HG03571 (cell line): Measurements from ENCODE around the gene SMARCB1.

ENCODE experiments used
- ATAC-seq: cut with Tn5 transposase; IDR thresholded peaks from one replicate; pipeline ENCODE4 v1.9.1; 2021; ENCODE audit not compliant: unreplicated experiment

Gene SMARCB1

DNA sequence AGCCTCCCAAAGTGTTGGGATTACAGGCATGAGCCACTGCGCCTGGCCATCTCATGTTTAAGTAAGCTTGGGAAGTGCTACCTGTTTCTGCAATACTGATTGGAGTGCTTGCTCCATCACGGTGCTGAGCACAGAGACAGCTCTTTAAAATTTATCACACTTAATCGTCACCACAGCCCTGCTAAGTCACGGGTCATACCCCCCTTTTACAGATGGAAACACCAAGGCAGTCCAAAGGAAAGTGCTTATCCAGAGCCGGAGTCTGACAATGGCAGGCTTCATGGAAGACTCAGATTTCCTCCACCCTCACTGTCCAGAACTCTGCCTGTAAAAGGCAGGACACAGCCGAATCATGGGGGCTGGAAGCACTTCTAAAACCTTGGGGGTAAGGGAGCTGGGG lies 26.7 kb upstream of the SMARCB1 start:
- ATAC-seq = no peak

GRCh38 chr22:23762842-23763578 lies 23.8 kb upstream of the SMARCB1 start, which contains the start of gene C22orf15:
C22orf15 (plus strand) TSS chr22:23762990; CDS start chr22:23763307, 317 bp downstream.
- ATAC-seq = no peak

DNA sequence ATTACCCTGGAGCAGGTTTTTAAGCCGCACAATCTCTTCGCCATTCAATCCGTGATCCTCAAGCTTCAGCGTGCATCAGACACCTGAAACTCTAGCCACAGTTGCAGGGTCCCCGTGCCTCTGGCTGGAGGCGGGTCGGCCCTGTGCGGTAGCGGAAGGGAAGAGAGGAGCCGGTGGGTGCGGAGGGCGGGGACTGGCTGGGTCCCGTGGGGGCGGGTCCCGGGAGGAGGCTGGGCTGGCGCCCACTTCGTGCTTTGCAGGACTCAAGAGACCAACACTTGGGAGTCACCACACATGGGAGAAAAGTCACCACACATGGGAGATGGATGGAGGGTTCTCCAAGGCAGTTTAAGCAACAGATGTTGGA lies 23.2 kb upstream of the SMARCB1 start:
- no peak for ATAC-seq

DNA sequence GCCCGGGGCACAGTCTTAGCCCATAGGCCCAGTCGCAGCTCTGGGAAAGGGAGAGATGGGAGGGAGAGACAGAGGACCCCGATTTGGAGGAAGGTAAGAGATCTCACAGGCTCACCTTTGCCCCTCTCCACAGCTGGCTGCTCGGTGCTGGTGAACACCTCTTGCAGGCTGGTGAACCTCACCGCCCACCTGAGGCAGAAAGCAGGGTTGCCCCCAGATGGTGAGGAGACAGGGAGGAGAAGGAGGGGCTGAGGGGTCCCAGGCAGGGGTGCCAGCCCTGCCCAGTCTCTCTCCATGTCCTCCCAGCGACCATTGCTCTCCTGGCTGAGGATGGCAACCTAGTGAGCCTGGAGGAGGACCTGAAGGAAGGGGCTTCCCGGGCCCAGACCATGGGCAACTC lies 22.8 kb upstream of the SMARCB1 start:
- no peak for ATAC-seq

- ATAC-seq = no peak
Measured at GRCh38 chr22:23764899-23765881, 21.6 kb upstream of the SMARCB1 start.

- ATAC-seq = no peak
Measured at GRCh38 chr22:23767303-23767672, 19.5 kb upstream of the SMARCB1 start.

GRCh38 chr22:23767673-23768548 lies 18.9 kb upstream of the SMARCB1 start, which contains the start of gene CHCHD10:
CHCHD10 (minus strand) TSS chr22:23767972; CDS start chr22:23767874, 98 bp downstream.
- no peak for ATAC-seq

- no peak for ATAC-seq
Measured at GRCh38 chr22:23769321-23769965, 17.3 kb upstream of the SMARCB1 start.

GRCh38 chr22:23772315-23772648 lies 14.5 kb upstream of the SMARCB1 start:
- ATAC-seq = no peak

DNA sequence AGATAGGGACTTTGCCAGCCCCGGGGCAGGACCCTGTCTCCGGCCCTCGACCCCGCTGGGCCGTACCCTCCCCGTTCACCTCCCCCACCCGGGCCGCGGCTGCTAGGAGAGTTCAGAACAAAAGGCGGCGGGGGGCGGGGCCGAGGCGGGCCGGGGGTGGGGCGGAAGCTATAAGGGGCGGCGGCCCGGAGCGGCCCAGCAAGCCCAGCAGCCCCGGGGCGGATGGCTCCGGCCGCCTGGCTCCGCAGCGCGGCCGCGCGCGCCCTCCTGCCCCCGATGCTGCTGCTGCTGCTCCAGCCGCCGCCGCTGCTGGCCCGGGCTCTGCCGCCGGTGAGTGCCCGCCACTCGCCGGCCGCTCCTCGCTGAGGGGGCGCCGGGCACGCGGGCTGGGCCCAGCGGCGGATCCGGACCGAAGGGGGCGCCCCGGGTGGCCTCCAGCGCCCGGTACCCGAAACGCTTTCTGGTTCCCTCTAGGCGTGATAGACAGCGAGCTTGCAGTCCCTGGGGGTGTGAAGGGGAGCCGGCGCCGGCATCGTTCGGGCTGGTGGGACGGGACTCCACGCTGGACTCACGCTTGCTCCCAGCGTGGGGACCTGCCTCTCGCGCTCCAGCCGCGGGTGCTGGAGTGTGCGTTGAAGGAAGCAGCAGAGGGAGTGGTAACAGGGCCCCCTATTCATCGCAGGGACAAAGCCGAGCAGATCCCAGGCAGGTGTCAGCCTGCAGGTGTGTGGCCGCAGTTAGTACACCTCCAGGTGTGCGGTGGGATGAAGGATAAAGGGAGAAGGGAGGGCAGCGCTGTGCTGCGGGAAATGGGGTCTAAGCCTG lies 13.9 kb upstream of the SMARCB1 start, which contains the start of gene MMP11:
TSS of gene MMP11 (plus strand) at position 201 of the 825 bp plus-strand sequence. CDS start at position 223, 22 bp downstream.
- ATAC-seq = no peak

DNA sequence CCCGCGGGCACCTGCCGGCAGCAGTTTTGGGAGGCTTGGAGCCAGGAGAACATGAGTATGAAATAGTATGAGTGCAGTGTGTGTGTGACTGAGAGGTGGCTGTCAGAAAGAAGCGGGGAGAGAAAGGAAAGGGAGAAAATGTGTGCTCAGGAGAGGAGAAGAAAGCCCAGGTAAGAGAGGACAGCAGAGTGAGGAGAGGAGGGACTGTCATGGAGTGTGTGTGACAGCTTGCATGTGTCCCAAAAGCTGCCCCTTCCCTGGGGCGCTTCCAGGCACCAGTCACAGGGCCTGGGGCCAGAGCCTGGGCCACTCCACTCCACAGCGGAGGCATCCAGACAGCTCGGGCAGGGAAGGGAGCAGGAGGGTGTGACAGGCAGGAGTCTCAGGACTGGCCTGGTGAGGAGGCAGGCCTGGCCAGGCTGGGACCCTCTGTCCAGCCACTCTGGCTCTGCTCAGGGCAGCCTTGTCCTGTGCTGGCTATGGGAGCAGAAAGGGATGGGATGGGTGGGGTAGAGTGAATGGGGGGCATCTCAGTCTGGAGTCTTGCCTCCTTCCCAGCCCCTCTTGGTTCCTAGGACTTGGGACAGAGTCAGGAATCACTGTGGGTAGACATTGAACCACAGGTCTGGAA lies 13.2 kb upstream of the SMARCB1 start:
- ATAC-seq = no peak

GRCh38 chr22:23774114-23774921 lies 12.4 kb upstream of the SMARCB1 start:
- no peak for ATAC-seq

GRCh38 chr22:23774922-23775436 lies 11.8 kb upstream of the SMARCB1 start:
- no peak for ATAC-seq

DNA sequence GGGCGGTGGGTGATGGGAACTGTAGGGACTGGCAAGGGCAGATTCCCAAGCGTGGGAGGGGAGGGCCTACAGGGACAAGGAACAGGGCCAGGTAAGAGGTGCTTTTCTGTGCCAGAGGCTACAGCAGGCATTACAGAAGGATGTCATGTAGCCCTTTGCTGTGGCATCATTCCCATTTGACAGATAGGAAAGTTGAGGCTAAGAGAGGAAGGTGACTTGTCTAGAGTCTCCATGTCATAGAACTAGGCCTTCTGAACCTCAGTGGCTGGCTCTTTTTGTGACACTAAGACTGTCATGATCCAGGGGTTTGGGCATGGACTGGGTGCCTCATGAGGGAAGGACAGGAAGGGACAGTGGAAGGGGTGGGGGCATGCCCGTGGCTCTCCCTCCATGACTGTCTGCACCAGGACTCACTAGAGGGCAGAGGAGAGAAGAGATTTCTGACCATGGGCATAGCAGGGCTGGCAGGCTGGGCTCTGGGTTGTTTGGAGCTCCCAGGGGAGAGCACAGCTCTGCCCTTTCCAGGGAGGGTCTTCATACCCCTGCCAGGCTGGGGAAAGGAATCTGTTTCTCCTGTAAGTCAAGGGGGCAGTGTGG lies 10.9 kb upstream of the SMARCB1 start:
- no peak for ATAC-seq

- ATAC-seq = no peak
Measured at GRCh38 chr22:23777776-23778576, 8.8 kb upstream of the SMARCB1 start.

DNA sequence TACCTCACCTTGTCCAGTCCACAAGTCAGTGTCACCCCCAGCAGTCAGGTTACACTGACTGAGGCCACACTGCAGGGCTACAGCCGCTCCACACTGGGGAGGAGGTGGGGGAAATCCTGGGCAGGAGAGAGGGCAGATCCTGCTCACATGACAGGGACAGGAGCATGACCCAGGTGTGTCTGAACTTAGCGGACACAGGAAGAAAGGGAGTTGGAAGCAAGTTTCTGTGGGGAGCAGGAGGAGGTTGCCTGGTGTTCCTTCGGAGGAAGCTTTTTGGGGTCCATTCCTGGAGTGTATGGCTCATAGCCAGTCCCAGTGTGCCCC lies 8.2 kb upstream of the SMARCB1 start:
- ATAC-seq = no peak

DNA sequence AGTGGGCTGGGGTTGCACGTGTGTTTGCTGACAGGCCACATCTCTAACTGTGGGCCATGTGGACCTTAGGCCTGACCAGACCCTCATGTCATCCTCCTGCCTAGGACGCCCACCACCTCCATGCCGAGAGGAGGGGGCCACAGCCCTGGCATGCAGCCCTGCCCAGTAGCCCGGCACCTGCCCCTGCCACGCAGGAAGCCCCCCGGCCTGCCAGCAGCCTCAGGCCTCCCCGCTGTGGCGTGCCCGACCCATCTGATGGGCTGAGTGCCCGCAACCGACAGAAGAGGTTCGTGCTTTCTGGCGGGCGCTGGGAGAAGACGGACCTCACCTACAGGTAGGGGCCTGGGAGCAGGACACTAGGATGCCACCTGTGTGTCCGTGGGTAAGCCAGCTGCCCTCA lies 7.7 kb upstream of the SMARCB1 start:
- ATAC-seq = no peak
